ENCODE results near the gene SHFL.

Gene SHFL

GRCh38 chr19:10088949-10089554 lies 2.9 kb downstream of the SHFL start:
- no peak for DNase-seq

- no peak for DNase-seq
Measured at GRCh38 chr19:10089801-10090375, 3.8 kb downstream of the SHFL start.

GRCh38 chr19:10091370-10091687 lies 5.2 kb downstream of the SHFL start:
- no peak for DNase-seq

GRCh38 chr19:10091895-10092641 lies 6.0 kb downstream of the SHFL start:
- no peak for DNase-seq

- DNase-seq, result no peak
Measured at GRCh38 chr19:10092648-10093294, 6.7 kb downstream of the SHFL start.

GRCh38 chr19:10093295-10094186 lies 7.4 kb downstream of the SHFL start:
- no peak for DNase-seq

- DNase-seq, result no peak
Measured at GRCh38 chr19:10095622-10095947, 9.5 kb downstream of the SHFL start.

GRCh38 chr19:10095948-10096614 lies 10.0 kb downstream of the SHFL start:
- DNase-seq, result peak; percentile 93

- no peak for DNase-seq
Measured at GRCh38 chr19:10096615-10096963, 10.5 kb downstream of the SHFL start.

- DNase-seq, result no peak
Measured at GRCh38 chr19:10100163-10100785, 14.2 kb downstream of the SHFL start.

GRCh38 chr19:10102787-10103236 lies 16.7 kb downstream of the SHFL start:
- DNase-seq, result no peak

GRCh38 chr19:10104130-10104513 lies 18.0 kb downstream of the SHFL start:
- DNase-seq, result no peak

- peak; percentile 82 for DNase-seq
Measured at GRCh38 chr19:10104665-10105508, 18.8 kb downstream of the SHFL start.

- peak; percentile 88 for DNase-seq
Measured at GRCh38 chr19:10105509-10106099, 19.5 kb downstream of the SHFL start.

- DNase-seq, result peak; percentile 98
Measured at GRCh38 chr19:10106100-10106936, 20.2 kb downstream of the SHFL start, which contains the start of gene PPAN. Gene PPAN (plus strand): TSS chr19:10106362. CDS start chr19:10106395, 33 bp downstream.

GRCh38 chr19:10107254-10107653 lies 21.1 kb downstream of the SHFL start:
- no peak for DNase-seq

GRCh38 chr19:10107817-10108367 lies 21.8 kb downstream of the SHFL start:
- no peak for DNase-seq

GRCh38 chr19:10109528-10109927 lies 23.4 kb downstream of the SHFL start:
- no peak for DNase-seq

All from stimulated activated CD8-positive, alpha-beta memory T cell treated with anti-CD3 and anti-CD28 coated beads, Interleukin-4, amount 100 ng/mL, for 48 hours (primary cell).